HG03432 (cell line): ENCODE results near the gene RPUSD3.
"Not testable (repeated sequence)": the region's sequence is repeated elsewhere in the genome, so short reads cannot be mapped to it uniquely, and the experiment has no call there.

ENCODE experiments used
- ATAC-seq: cut with Tn5 transposase; IDR thresholded peaks from one replicate; pipeline ENCODE4 v1.9.1; 2021; ENCODE audit warnings: mild to moderate bottlenecking, moderate library complexity; ENCODE audit not compliant: unreplicated experiment

Gene RPUSD3

DNA sequence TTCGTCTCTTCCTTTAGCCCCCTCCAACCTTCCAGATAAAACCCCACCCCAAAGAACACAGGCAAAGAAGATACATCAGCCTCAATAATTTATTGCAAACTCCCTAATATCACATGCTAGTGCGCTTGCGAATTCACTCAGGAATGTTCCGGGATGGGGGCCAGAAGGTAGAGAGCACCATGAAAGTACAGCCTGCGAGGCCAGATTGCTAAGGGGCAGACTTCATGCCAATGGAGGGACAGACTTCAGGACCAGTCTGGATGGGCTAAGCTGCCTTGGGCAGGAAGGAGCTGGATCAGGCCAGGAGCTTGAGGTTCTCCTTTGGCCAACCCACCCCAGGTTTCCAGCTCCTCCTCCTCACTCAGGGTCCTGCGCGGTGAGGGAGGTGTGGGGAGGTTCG, 22.8 kb upstream of the RPUSD3 start:
- ATAC-seq = no peak

DNA sequence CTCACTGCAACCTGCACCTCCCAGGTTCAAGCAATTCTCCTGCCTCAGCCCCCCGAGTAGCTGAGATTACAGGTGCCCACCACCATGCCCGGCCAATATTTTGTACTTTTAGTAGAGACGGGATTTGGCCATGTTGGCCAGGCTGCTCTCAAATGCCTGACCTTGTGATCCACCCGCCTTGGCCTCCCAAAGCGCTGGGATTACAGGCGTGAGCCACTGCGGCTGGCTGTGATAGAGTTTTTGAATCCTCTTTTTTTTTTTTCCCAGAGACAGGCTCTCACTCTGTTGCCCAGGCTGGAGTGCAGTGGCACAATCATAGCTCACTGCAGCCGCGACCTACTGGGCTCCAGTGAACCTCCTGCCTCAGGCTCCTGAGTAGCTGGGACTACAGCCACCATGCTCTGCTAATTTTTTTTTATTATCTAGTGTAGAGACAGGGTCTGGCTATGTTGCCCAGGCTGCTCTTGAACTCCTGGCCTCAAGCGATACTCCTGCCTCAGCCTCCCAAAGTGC, 21.4 kb upstream of the RPUSD3 start:
- ATAC-seq = not testable (repeated sequence)

DNA sequence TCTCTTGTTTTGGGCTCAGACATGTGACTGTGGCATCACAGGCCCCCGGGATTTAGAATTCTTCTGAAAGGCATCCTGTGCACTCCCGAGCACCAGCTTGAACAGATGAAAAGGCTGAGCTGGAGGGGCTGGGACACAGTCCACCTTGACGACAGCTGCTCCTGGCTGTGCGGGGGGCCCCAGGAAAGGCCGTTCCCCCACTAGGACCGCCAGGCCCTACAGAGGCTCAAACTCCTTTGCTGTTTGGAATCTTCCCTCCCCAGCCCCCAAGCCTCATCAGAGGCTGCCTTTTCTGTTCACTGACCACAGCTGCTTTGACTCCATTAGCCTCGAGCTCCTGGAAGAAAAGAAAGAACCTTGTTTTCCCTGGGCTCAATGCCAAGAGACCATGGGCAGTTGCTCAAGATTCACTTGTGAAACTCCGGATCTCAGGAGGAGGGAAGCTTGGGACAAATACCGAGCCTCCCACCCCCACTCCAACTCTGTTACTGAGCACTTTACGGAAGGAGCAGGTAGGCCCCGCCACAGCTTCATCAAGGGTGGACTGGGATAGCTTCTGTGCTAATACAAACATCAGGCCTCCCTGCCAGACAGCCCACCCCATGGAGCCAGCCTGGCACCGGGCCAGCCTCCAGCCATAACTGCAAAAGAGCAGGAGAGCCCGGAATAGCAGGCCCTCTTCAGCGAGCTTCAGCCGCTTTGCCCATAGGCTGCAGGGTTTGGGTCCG, 20.6 kb upstream of the RPUSD3 start:
- ATAC-seq = no peak

DNA sequence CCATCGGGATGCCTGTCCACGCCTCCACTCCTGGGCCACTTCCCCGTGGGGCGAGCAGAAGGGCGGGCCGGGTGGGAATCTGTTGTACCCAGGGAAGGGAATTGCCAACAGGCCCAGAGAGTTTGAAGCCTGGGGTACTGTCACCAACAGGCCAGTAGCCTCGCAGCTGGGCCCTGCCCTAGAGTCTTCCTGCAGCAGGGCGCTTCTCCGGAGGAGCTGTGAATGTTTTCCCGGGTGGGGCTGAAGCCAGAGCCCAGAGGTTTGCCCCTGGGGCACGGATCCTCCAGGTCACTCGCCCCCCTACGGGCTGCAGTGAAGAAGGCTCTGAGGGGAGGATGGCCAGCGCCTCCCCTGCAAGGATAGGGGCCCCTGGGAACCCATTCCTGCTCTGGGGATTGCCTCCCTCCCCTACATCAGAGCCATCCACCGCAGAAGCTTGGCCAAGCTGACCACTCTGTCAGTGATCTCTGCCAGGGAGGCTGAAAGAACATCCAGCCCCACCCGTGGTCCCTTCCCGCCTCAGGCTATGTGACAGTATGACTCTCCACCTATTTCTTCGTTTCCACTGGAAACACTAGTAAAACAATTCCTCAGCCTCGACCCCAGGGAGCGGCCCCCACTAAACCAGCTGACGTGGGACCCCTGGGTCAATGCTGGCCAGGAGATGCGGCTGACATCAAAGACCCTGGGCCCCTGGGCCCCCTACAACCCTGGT, 19.4 kb upstream of the RPUSD3 start:
- ATAC-seq = no peak

DNA sequence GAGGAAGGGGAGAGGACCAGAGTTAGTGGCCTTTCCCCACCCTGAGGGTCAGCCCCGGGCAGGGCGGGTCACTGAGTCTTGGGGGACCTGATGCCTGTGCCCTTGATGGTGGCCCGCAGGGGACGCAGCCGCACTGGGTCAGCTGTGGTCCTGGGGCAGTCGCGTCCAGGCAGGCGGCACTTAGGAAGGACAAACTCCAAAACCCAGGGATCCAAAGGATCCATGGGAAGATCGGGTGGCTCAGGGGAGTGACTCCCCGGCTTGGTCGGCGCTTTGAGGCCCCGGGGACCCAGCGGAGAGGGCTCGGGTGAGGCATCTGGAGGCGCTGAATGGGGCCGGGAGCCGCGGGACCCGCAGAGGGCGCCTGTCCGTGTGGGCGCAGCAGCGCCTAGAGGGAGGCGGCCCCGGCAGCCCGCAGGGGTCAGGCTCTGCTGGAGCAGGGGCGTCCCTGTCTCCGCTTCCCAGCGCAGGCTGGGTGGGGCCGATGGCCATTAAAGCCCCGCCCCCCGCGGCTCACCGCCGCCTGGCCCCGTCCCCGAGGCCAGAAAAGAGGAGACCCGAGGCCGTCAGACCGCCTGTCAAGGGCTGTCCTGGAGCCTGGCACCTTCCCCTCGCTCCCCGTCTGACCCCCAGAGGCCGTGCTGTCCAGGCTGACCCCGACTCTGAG, 18.7 kb upstream of the RPUSD3 start:
- ATAC-seq = no peak

DNA sequence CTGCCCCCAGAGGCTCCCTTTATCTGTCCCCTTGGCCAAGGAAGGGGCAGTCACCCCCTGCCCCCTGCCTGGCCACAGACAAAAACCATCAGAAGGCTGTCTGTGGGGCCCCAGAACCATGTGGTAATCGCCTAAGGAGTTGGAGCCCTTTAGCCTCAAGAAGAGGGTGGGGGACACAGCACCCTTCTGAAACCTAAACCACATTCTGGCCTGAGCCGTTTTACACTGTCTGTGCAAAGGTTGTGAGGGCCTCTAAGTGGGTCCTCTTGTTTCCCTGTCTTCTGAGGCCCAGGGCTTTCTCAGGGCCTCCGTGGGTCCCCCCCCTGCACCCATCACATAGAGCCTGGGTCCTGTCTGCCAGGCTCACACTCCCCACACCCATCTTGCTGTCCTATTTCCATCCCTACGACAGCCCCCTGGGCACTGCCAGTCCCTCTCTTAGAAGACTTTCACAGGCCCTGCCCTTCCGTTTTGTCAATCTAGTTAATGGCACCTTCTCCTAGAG, 17.9 kb upstream of the RPUSD3 start:
- no peak for ATAC-seq

DNA sequence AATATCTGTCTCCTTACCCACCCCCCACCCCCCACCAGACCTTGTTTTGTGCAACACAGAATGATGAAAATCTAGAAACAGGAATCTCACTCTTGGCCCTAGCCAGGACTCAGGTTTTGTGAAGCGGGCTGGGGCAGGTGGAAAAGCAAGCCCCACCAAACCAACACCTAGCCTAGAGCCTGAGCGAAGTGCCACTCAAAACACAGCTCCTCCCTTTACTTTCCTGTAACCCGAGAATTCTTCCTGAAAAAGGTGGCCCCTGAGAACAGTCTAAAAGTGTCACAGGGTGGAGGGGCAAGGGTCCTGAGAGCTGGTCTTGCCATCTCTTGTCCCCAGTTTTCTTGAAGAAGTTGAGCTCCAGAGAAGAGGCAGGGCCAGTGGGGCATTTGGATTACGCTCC, 17.4 kb upstream of the RPUSD3 start:
- ATAC-seq = no peak

DNA sequence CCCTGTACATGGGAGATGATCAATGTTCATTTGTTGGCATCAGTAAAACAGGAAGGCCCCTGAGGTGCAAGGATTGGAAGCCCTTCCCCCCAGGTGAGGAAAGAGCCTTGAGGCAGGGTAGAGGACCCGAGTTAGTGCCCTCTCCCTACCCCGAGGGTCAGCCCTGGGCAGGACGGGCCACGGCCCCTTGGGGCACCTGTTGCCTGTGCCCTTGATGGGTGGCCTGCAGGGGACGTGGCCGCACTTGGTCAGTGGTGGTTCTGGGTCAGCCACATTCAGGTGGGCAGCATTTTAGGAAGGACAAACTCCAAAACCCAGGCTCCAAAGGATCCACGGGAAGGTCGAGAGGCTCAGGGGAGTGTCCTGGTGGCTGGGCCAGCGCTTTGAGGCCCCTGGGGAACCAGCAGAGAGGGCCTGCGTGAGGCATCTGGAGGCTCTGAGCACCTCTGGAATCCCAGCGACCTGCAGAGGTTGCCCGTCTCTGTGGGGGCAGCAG, 15.8 kb upstream of the RPUSD3 start:
- ATAC-seq = no peak

DNA sequence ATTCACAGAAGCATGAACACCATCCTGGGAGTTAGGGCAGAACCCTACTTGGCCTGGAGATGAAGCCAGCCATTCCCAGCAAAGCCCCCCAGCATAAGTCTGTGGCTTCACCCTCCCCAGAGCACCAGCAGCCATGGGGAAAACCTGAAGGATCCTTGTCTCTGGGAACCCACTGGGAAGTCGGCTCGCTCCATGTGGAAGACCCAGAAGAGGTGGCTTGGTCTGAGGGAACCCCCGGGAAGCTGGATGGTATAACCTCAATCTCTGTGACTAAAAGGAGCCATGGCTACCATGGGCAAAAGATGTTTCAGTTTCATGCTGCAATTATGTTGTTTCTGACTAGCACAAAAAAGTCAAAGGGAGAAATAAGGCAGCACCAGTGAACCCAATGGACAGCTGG, 11.8 kb upstream of the RPUSD3 start:
- no peak for ATAC-seq

DNA sequence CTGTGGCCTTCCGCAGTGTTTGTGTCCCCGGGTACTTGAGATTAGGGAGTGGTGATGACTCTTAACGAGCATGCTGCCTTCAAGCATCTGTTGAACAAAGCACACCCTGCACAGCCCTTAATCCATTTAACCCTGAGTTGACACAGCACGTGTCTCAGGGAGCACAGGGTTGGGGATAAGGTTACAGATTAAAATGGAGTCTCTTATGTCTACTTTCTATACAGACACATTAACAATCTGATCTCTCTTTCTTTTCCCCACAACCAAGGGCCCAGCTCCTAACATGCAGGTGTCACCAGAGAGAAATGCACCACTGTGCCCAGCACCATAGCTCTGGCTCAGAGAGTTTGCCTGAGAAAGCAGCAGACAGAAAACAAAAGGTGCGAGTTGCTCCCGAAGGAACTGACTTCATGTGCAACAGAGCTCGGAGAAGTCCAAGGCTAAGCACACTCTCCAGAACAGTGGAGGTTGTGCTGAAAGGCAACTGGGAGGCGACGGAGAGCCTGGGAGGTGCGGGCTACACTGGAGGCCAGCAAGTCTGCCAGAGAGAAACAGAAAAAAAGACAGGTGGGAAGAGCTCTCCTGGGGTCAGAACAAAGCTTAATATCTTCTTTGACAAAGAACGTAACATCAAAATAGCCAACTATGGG, 10.6 kb upstream of the RPUSD3 start:
- not testable (repeated sequence) for ATAC-seq

DNA sequence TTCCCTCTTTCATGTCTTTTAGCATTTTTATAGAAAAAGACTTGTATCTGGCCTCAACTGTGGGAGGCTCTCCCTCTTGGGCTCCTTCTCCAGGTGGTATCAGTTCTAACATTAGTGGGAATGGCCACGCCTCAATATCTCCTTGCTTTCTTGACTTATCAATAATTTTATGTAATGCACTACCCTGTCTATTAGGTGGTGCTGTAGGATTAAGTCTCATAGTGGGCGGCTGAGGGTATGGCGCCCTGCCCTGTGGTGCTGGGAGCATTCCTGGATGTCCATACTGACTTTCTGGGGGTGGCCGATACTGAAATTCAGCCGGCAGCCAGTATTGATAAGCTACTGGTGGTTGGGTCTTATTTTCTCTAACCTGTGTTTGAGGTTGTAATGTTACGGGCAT, 8.7 kb upstream of the RPUSD3 start:
- ATAC-seq = no peak

DNA sequence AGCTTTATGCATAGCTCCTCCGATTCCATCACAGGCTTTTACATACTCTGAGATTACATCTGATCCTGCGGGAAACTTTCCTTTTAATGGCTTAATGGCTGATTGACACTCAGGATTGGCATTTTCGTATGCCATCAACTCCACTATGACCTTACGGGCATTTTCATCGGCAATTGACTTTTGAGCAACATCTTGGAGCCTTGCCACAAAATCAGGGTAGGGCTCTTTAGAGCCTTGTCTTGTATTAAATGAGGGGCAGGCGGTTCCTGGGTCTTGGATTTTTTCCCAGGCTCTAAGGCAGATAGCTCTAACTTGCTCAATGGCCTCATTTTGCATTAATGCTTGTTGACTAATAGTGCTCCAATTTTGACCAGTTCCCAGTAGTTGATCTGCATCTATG, 8.1 kb upstream of the RPUSD3 start:
- ATAC-seq = not testable (repeated sequence)

DNA sequence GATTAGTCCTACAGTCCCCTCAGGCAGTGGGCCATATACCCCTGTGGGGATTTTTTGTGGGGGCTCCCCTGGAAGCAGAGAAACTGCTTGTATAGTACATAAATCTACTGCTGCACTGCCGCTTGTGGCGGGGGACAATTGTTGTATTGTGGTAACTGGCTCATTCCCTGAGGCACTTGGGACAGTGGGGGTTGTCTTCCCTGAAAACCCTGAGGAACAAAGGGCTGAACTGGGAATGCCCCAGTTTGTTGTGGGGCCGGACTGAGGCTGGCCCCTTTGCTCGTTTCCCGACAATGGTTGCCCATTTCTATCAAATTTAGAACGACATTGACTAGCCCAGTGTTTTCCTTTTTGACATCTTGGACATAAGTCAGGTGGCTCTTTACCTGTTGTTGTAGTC, 7.6 kb upstream of the RPUSD3 start:
- not testable (repeated sequence) for ATAC-seq

DNA sequence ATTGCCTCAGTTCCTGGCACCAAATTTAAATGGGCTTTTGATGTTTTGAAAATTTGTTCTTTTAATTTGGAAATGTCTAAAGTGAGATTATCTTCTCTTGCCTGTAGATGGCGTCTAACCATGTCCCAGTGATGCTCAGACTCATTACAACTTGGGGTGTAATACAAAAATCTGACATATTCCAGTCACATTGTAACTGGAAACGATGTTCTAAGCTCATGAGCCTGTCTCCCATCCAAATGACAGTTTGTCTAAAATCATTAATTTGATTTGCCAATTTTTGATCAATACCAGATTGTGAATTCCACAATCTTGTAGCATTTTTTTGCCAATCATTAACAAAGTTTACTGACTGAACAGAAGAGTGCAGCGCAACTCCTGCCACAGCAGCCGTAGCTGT, 5.1 kb upstream of the RPUSD3 start:
- ATAC-seq = not testable (repeated sequence)

DNA sequence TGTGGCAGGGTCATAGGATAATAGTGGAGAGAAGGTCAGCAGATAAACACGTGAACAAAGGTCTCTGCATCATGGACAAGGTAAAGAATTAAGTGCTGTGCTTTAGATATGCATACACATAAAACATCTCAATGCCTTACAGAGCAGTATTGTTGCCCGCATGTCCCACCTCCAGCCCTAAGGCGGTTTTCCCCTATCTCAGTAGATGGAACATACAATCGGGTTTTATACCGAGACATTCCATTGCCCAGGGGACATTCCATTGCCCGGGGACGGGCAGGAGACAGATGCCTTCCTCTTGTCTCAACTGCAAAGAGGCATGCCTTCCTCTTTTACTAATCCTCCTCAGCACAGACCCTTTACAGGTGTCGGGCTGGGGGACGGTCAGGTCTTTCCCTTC, 4.1 kb upstream of the RPUSD3 start:
- not testable (repeated sequence) for ATAC-seq

DNA sequence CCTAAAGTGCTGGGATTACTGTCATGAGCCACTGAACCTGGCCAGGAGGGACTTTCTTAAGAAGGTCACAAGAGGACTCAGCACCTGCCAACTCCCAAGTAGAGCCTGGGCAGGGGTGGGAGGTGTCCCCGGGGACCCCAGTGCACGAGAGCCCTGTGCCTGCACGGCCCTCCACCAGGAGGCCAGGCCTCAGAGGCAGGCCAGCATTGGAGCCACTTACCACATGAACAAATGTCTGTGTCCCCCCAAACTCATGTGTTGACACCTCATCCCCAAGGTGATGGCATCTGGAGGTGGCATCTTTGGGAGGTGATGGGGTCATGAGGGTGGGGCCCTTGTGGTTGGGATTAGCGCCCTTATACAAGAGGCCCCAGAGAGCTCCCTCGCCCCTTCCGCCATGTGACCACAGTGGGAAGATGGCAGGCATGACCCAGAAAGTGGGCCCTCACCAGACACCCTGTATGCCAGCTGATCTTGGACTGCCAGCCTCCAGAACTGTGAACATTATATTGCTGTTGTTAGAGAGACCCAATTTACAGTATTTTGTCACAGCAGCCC, 3.2 kb upstream of the RPUSD3 start:
- no peak for ATAC-seq

DNA sequence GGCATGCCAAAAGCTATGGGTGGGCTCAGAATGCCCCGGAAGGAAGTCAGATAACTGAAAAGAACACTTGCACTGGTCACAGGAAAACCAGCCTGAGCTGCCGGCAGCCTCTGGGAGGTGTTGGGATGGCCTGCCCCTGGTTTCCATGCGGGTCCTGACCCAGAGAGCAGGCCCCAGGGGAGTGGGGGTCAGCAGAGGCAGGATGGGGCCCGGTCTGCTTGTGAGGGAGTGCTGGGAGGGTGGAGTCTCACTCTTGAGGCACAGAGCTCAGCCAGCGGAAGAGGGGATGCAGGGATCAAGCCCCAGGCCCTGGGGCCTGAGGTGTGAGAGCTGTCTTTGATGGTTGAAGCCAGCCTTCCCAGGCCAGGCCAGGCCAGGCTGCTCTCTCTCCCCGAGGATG, 2.4 kb upstream of the RPUSD3 start:
- ATAC-seq = no peak

DNA sequence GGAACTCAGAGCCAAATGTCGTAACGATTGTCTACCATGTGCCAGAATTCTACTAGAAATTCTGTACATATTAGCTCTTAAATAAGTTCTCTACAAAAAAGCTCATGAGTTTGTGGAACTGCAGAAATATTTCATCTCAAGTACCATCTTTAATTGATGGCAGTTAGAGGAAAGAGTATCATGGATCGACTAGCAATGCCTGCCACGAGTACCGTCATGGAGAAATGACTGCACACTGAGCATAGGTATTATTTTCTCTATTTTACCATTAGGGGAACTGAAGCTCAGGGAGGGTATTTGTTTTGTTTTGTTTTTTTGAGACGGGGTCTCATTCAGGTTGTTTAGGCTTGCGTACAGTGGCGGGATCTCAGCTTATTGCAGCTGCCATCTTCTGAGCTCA, 2.8 kb downstream of the RPUSD3 start:
- ATAC-seq = no peak

DNA sequence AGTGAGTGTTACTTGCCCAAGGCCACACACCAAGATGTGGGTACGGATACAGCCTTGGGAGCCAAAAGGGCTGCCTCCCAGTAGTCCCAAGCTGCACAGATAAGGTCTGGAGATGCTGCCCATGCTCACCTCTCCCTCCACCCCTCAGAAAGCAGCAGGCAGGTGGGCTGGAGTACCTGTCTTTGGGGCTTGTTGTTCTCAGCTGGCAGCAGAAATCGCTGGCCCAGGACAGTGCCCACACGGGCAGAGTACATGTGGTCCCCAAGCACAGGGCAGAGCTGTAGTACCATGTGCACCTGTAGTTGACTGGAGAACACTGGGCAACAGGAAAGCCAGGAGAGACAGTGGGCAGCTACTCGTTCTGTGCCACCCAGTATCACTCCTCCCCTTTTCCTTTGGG, 5.0 kb downstream of the RPUSD3 start:
- ATAC-seq = no peak

DNA sequence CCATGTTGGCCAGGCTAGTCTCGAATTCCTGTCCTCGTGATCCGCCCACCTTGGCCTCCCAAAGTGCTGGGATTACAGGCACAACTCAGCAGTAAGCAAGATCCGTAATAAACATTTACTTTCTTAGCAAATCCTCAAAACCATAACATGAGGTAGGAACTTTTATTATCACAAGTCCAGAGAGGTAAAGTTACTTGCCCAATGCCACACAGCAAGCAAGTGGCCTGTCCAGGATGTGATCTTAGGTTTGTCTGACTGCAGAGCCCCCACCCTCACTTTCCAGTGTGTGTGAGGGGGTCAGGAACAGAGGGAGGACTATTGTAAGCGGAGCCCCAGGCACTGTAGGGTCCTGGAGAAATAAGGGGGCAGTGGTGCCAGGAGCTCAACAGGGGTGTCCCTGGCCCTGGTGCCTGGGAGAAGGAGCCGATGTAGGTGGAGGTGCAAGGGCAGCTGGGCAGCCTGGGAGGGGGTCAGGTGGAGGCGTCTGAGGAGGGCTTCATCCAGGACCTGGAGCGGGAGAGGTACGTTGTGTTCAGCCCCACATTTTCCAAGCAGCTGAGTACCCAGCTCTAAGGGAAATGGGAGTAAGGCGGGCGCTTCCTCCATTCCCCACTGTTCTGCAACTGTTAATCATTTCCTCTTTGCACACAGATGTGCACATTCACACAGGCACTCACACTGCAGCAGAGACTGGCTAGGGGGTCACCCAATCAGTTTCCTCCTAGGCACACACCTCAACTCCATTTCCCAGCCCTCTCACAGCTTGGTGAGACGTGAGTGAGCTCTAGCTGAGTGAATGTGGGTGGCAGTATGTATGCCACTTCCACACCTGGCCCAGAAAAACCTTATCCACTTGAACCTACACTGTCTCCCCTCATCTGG, 5.9 kb downstream of the RPUSD3 start:
- ATAC-seq = no peak
